ENCODE measurements around the gene TMEM220. TPM values are rescaled to one million over a fixed set of nuclear protein-coding genes. Genes with fewer than 3 reads are reported as not detected.

Gene TMEM220
- total and polyA plus RNA-seq, 2 experiments from 2014 or later, result 3.1 to 7.8 TPM

GRCh38 chr17:10739386-10739785 is 9.6 kb upstream of the TMEM220 start (continued):
- TF ChIP-seq CREB1 (CRISPR knock-in tag; IDR thresholded peaks at IDR 0.05; ENCODE audit: low read depth), result no peak
- TF ChIP-seq ETS1 (IDR thresholded peaks at IDR 0.05), result no peak

- Mint-ChIP-seq H3K27me3 (ENCODE audit: insufficient read depth, low read depth, poor library complexity) (peaks cover 9% of the 10 kb centered on the region), H3K27ac (no peak overlapping the region), H3K36me3 (ENCODE audit: low read depth) (no peaks in the 10 kb centered on the region; the same call in 2 of the 3 replicates), H3K4me1 (peaks cover 17% of the 10 kb centered on the region), H3K4me3 (no peak overlapping the region), H3K9me3 (no peaks in the 10 kb centered on the region)
- ATAC-seq, result no peak
- H3K79me2 ChIP-seq (replicated peaks; ENCODE audit: insufficient read depth), result no peaks in the 10 kb centered on the region
- H3K36me3 ChIP-seq (ENCODE audit: insufficient read depth), result no peaks in the 10 kb centered on the region
- H3K4me2 ChIP-seq, result no peak overlapping the region
- no peak overlapping the region for H2AFZ ChIP-seq
- no peaks in the 10 kb centered on the region for H3K9me2 ChIP-seq (ENCODE audit: insufficient read depth)
- H3K4me3 ChIP-seq, result no peak overlapping the region
- no peak overlapping the region for H3K27ac ChIP-seq (ENCODE audit: low read depth)
- no peak for DNase-seq (ENCODE audit: low spot score)
- H3K4me1 ChIP-seq (ENCODE audit: insufficient read depth), result no peaks in the 10 kb centered on the region; the same call in 1 of the 2 replicates
- H3F3A ChIP-seq (replicated peaks; ENCODE audit: low read depth), result no peaks in the 10 kb centered on the region
- H3K27me3 ChIP-seq (ENCODE audit: insufficient read depth), result no peaks in the 10 kb centered on the region
- no peaks in the 10 kb centered on the region for H4K20me1 ChIP-seq (replicated peaks; ENCODE audit: insufficient read depth)
- no peak for TF ChIP-seq POLR2AphosphoS5 (IDR thresholded peaks at IDR 0.05; ENCODE audit: low read depth)
- no peak for TF ChIP-seq ETS1 (IDR thresholded peaks at IDR 0.05)
- TF ChIP-seq ZNF114 (CRISPR knock-in tag; IDR thresholded peaks at IDR 0.05), result no peak
- no peak for TF ChIP-seq NANOG (IDR thresholded peaks at IDR 0.05; ENCODE audit: borderline replicate concordance)
- no peak for TF ChIP-seq ZNF462 (CRISPR knock-in tag; IDR thresholded peaks at IDR 0.05)
- no peak for TF ChIP-seq STAT1 (IDR thresholded peaks at IDR 0.05; ENCODE audit: unreplicated experiment)
- no peak for TF ChIP-seq ZNF331 (CRISPR knock-in tag; IDR thresholded peaks at IDR 0.05; ENCODE audit: low read depth)
- TF ChIP-seq EZH2phosphoT487 (IDR thresholded peaks at IDR 0.05; ENCODE audit: unreplicated experiment), result no peak
- no peak for TF ChIP-seq REST (IDR thresholded peaks at IDR 0.05; ENCODE audit: unreplicated experiment)
- no peak for TF ChIP-seq JUNB (IDR thresholded peaks at IDR 0.05; ENCODE audit: unreplicated experiment)
- no peak for TF ChIP-seq CREB1 (CRISPR knock-in tag; IDR thresholded peaks at IDR 0.05; ENCODE audit: low read depth)
- no peak for TF ChIP-seq EZH2 (IDR thresholded peaks at IDR 0.05; ENCODE audit: low read depth, unreplicated experiment)
These were observed 8.9 kb upstream of the TMEM220 start for GRCh38 chr17:10738521-10739258.

All from GM23338 (cell line).